Large intestine (tissue), 3 donors: ENCODE results near the gene SHISA7. TPM values are rescaled to one million over a fixed set of nuclear protein-coding genes. Genes with fewer than 3 reads are reported as not detected.

Experiments used
- DNase-seq, 2 donors: peaks; one replicate each; pipeline versions ENCODE4 v3.0.0 to v3.0.0-alpha.2; 2013
- H3K27ac ChIP-seq: one replicate; pipeline ENCODE4 v1.5.1; 2013; ENCODE audit warnings: low read length
- H3K27me3 ChIP-seq: 2 replicates; pipeline ENCODE4 v1.6.1; 2013; ENCODE audit warnings: low read length; ENCODE audit not compliant: control insufficient read depth, insufficient read depth
- H3K36me3 ChIP-seq: 2 replicates; pipeline ENCODE4 v1.6.1; 2013; ENCODE audit warnings: low read length; ENCODE audit not compliant: control insufficient read depth, insufficient read depth
- H3K4me1 ChIP-seq: one replicate; pipeline ENCODE4 v1.6.1; 2013; ENCODE audit warnings: low read length; ENCODE audit not compliant: control insufficient read depth, insufficient read depth
- H3K4me3 ChIP-seq: one replicate; pipeline ENCODE4 v1.5.1; 2013; ENCODE audit warnings: low read length
- H3K9me3 ChIP-seq: one replicate; pipeline ENCODE4 v1.6.1; 2013; ENCODE audit warnings: mild to moderate bottlenecking, low read depth, low read length, moderate library complexity; ENCODE audit not compliant: control insufficient read depth
- WGBS: methylation state at CpG from one replicate; pipeline ENCODE4 v1.1.5; 2013; ENCODE audit warnings: low lambda C conversion rate; ENCODE audit not compliant: insufficient coverage; 5-methylcytosine and 5-hydroxymethylcytosine counted together
- polyA plus RNA-seq: library from polyadenylated mRNA; unstranded; fragments of 120-200 nt; gene quantifications from one replicate; pipeline ENCODE4 v1.2.1, GENCODE V29; 2013

SHISA7 gene
- polyA plus RNA-seq, 1 donor = 1.1 TPM

GRCh38 chr19:55385724-55386492 is 57.2 kb downstream of the SHISA7 start, which contains the start of gene RPL28:
RPL28 (plus strand) TSS chr19:55385932; CDS start chr19:55386358, 426 bp downstream.
- no CpG with 5 or more reads among the region's 68 CpGs for WGBS
- peak; percentile 98 to 99 for DNase-seq
- Histone ChIP-seq H3K27me3 (no peaks in the 10 kb centered on the region), H3K27ac (peak within 1 kb of the TSS; percentile 92), H3K4me1 (peaks cover 30% of the 10 kb centered on the region), H3K9me3 (no peaks in the 10 kb centered on the region), H3K4me3 (peak within 1 kb of the TSS; percentile 90), H3K36me3 (peaks cover 38% of the 10 kb centered on the region)

- Histone ChIP-seq H3K9me3 (no peaks in the 10 kb centered on the region), H3K4me3 (peak overlapping the region; percentile 90), H3K36me3 (peaks cover 32% of the 10 kb centered on the region), H3K4me1 (peaks cover 30% of the 10 kb centered on the region), H3K27ac (peak overlapping the region; percentile 92), H3K27me3 (no peaks in the 10 kb centered on the region)
- peak; percentile 94 to 97 for DNase-seq
- no CpG with 5 or more reads among the region's 34 CpGs for WGBS
These were observed 58.0 kb downstream of the SHISA7 start for GRCh38 chr19:55384920-55385723.

- Histone ChIP-seq H3K4me1 (peaks cover 30% of the 10 kb centered on the region), H3K27ac (peak within 1 kb of the TSS; percentile 92), H3K4me3 (peak within 1 kb of the TSS; percentile 90), H3K36me3 (peaks cover 24% of the 10 kb centered on the region), H3K9me3 (no peaks in the 10 kb centered on the region), H3K27me3 (no peaks in the 10 kb centered on the region)
- DNase-seq = peak in 1 of 2 donors; percentile 83
- no CpG with 5 or more reads among the region's 72 CpGs for WGBS
These were observed 58.8 kb downstream of the SHISA7 start, which contains the start of gene TMEM238 for GRCh38 chr19:55384131-55384919. TMEM238 (minus strand) TSS chr19:55384292; CDS start chr19:55384259, 33 bp downstream.

GRCh38 chr19:55383279-55384130 is 59.6 kb downstream of the SHISA7 start:
- peaks cover 30% of the 10 kb centered on the region for H3K4me1 ChIP-seq
- H3K4me3 ChIP-seq = peak overlapping the region; percentile 44
- peak in 1 of 2 donors; percentile 80 for DNase-seq
- H3K27ac ChIP-seq = peak overlapping the region; percentile 55
- no peaks in the 10 kb centered on the region for H3K9me3 ChIP-seq
- no peaks in the 10 kb centered on the region for H3K27me3 ChIP-seq
- H3K36me3 ChIP-seq = peaks cover 16% of the 10 kb centered on the region
- WGBS = no CpG with 5 or more reads among the region's 88 CpGs

- Histone ChIP-seq H3K9me3 (no peaks in the 10 kb centered on the region), H3K36me3 (peaks cover 7% of the 10 kb centered on the region), H3K4me1 (peaks cover 21% of the 10 kb centered on the region), H3K27me3 (peaks cover 5% of the 10 kb centered on the region), H3K4me3 (no peak overlapping the region), H3K27ac (no peak overlapping the region)
- no CpG with 5 or more reads among the region's 3 CpGs for WGBS
- DNase-seq = no peak
These were observed 60.5 kb downstream of the SHISA7 start for GRCh38 chr19:55382522-55383054.

GRCh38 chr19:55382013-55382412 is 61.1 kb downstream of the SHISA7 start:
- WGBS = 100% methylated on average over 2 of the region's 5 CpGs
- Histone ChIP-seq H3K4me1 (peaks cover 15% of the 10 kb centered on the region), H3K36me3 (peaks cover 1% of the 10 kb centered on the region), H3K9me3 (no peaks in the 10 kb centered on the region), H3K27me3 (peaks cover 8% of the 10 kb centered on the region), H3K27ac (no peak overlapping the region), H3K4me3 (no peak overlapping the region)
- no peak for DNase-seq

- Histone ChIP-seq H3K4me1 (peaks cover 10% of the 10 kb centered on the region), H3K27ac (no peak overlapping the region), H3K9me3 (peaks cover 1% of the 10 kb centered on the region), H3K27me3 (peaks cover 34% of the 10 kb centered on the region), H3K36me3 (no peaks in the 10 kb centered on the region), H3K4me3 (no peak overlapping the region)
- DNase-seq = no peak
- no CpG with 5 or more reads among the region's 11 CpGs for WGBS
These were observed 63.9 kb downstream of the SHISA7 start for GRCh38 chr19:55379174-55379573.
